Measurements from ENCODE around the gene CFLAR. TPM values are rescaled to one million over a fixed set of nuclear protein-coding genes. Genes with fewer than 3 reads are reported as not detected.
"Not testable (repeated sequence)": the region's sequence is repeated elsewhere in the genome, so short reads cannot be mapped to it uniquely, and the experiment has no call there.

CFLAR gene
- total RNA-seq, 1 experiment from 2014 or later: 13.6 TPM

GRCh38 chr2:201149821-201150165 is 33.8 kb downstream of the CFLAR start:
- DNase-seq: not testable (repeated sequence)

GRCh38 chr2:201150454-201151020 is 34.6 kb downstream of the CFLAR start:
- H3K4me3 ChIP-seq: no peak overlapping the region
- no peaks in the 10 kb centered on the region for H3K27me3 ChIP-seq
- H3K4me1 ChIP-seq: peaks cover 11% of the 10 kb centered on the region
- DNase-seq: no peak
- H3K9me3 ChIP-seq (replicated peaks): no peaks in the 10 kb centered on the region
- peak overlapping the region; percentile 67 for H3K27ac ChIP-seq
- no peaks in the 10 kb centered on the region for H3K36me3 ChIP-seq

More at GRCh38 chr2:201149821-201150165, 33.8 kb downstream of the CFLAR start:
- not testable (repeated sequence) for H3K4me3 ChIP-seq; H3K27ac ChIP-seq; H3K9me3 ChIP-seq (replicated peaks); H3K27me3 ChIP-seq; H3K36me3 ChIP-seq
- H3K4me1 ChIP-seq: peaks cover 11% of the 10 kb centered on the region

DNA sequence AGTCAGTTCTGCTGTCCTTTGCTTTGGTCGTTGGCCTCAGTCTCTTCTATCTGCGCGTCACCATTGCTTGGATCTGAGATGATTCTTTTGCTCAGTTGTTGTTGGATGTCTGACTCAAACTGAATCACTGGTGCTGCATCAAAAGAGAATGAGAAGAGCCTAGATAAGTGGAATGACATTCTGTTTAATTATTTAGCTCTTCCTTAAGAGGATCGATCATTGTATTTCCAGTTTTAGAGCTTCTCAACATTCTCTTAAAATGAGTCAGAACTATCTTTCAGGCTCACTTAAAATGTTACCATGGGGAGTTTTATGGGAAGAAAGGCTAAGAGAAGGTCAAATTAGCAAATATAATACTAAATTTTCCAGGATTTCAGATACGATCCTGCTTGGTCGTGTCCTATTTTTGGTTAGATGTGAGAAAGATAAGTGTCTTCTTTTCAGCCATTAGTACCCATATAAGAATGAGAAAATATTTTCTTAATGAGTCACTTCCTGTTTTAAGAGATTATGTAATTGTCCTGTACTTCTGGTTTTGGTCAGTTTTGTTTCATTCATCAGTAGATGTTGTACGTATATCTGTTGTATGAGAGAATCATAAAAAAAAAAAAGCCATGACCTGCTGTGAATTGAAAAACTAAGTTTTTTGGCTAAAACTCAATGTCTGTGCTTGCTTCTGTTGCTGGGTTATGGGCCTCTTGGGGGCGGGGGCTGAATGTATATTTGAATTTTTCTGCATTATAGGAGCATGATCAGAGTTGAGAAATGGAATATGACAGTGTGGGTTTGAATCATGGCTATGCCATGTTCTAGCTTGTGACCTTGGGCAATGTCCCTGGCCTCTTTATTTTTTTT is 35.4 kb downstream of the CFLAR start:
- DNase-seq: peak in 1 of 2 experiments; percentile 16
- H3K9me3 ChIP-seq (replicated peaks): no peaks in the 10 kb centered on the region
- H3K27ac ChIP-seq: peak overlapping the region; percentile 67
- peaks cover 11% of the 10 kb centered on the region for H3K4me1 ChIP-seq
- no peak overlapping the region for H3K4me3 ChIP-seq
- H3K27me3 ChIP-seq: no peaks in the 10 kb centered on the region
- H3K36me3 ChIP-seq: no peaks in the 10 kb centered on the region

GRCh38 chr2:201152517-201152916 is 36.6 kb downstream of the CFLAR start:
- H3K4me3 ChIP-seq: no peak overlapping the region
- no peaks in the 10 kb centered on the region for H3K36me3 ChIP-seq
- DNase-seq: no peak
- peaks cover 11% of the 10 kb centered on the region for H3K4me1 ChIP-seq
- H3K27ac ChIP-seq: no peak overlapping the region
- H3K9me3 ChIP-seq (replicated peaks): no peaks in the 10 kb centered on the region
- H3K27me3 ChIP-seq: no peaks in the 10 kb centered on the region

- Histone ChIP-seq H3K27ac (no peak overlapping the region), H3K4me1 (peaks cover 16% of the 10 kb centered on the region), H3K9me3 (replicated peaks) (no peaks in the 10 kb centered on the region), H3K27me3 (no peaks in the 10 kb centered on the region), H3K4me3 (no peak overlapping the region), H3K36me3 (no peaks in the 10 kb centered on the region)
- DNase-seq: no peak
These were observed 37.2 kb downstream of the CFLAR start for GRCh38 chr2:201152999-201153815.

DNA sequence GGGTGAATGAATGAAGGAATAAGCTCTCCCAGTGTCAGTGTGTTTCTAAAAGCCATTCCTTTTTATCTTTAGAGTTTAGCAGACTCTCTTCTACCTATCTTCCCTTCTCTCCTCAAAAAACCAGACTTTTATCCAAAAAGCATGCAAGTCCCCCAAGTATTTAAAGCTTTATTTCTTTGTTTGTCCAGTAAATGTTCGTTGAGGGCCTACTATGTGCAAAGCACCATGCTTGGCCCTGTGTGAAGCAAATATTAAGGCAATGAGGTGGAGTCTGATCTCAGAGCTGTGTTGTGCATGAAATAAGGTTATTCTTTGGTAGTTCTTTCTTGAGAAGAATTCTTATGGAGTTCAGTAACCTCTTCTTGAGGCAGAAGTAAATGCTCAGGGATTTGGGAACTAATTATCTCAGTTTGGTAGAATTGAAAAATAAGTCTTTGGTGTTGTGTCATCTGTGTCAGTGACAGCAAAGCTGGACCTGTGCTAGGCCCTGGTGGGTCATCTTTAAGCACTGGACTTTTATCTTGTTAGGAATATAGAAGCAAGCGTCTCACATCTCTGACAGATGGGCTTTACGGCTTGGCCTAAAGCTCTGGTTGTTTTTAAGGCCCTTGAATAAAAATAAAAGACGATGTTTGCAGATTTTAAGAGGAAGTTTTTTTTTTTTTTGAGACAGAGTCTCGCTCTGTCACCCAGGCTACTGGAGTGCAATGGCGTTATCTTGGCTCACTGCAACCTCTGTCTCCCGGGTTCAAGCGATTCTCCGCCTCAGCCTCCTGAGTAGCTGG is 38.8 kb downstream of the CFLAR start:
- H3K4me3 ChIP-seq: no peak overlapping the region
- H3K27me3 ChIP-seq: no peaks in the 10 kb centered on the region
- no peak overlapping the region for H3K27ac ChIP-seq
- H3K9me3 ChIP-seq (replicated peaks): no peaks in the 10 kb centered on the region
- peaks cover 17% of the 10 kb centered on the region for H3K4me1 ChIP-seq
- H3K36me3 ChIP-seq: no peaks in the 10 kb centered on the region
- no peak for DNase-seq

GRCh38 chr2:201156036-201156435 is 40.1 kb downstream of the CFLAR start:
- no peak overlapping the region for H3K4me3 ChIP-seq
- DNase-seq: no peak
- no peaks in the 10 kb centered on the region for H3K27me3 ChIP-seq
- peaks cover 10% of the 10 kb centered on the region for H3K4me1 ChIP-seq
- no peaks in the 10 kb centered on the region for H3K9me3 ChIP-seq (replicated peaks)
- H3K27ac ChIP-seq: no peak overlapping the region
- H3K36me3 ChIP-seq: no peaks in the 10 kb centered on the region

DNA sequence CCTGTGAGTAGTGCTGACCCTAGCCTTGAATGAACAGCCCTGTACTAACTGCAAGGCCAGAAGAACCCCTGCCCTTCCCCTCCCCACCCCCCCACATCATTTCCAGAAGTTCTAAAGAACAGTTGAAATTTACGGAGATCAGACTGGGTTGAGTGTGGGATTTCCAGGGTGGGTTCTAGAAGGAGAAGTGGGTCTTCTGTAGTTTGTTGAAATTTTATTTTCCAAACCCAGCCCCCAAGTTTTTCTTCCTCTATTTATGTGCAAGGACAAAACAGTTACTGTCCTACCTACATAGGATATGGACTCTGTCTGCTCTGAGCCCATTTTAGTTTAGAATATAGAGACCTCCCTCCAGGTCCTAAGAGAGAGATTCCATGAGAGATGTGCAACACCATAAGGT is 40.7 kb downstream of the CFLAR start:
- Histone ChIP-seq H3K4me1 (peaks cover 7% of the 10 kb centered on the region), H3K27me3 (no peaks in the 10 kb centered on the region), H3K4me3 (no peak overlapping the region), H3K27ac (no peak overlapping the region), H3K36me3 (no peaks in the 10 kb centered on the region), H3K9me3 (replicated peaks) (no peaks in the 10 kb centered on the region)
- no peak for DNase-seq

GRCh38 chr2:201157694-201158093 is 41.7 kb downstream of the CFLAR start:
- no peaks in the 10 kb centered on the region for H3K9me3 ChIP-seq (replicated peaks)
- no peaks in the 10 kb centered on the region for H3K36me3 ChIP-seq
- peaks cover 7% of the 10 kb centered on the region for H3K4me1 ChIP-seq
- DNase-seq: no peak
- no peaks in the 10 kb centered on the region for H3K27me3 ChIP-seq
- no peak overlapping the region for H3K4me3 ChIP-seq
- peak overlapping the region; percentile 44 for H3K27ac ChIP-seq

GRCh38 chr2:201158111-201158929 is 42.4 kb downstream of the CFLAR start:
- no peak overlapping the region for H3K4me3 ChIP-seq
- H3K36me3 ChIP-seq: no peaks in the 10 kb centered on the region
- H3K27me3 ChIP-seq: no peaks in the 10 kb centered on the region
- H3K27ac ChIP-seq: peak overlapping the region; percentile 44
- peaks cover 7% of the 10 kb centered on the region for H3K4me1 ChIP-seq
- H3K9me3 ChIP-seq (replicated peaks): no peaks in the 10 kb centered on the region
- peak; percentile 73 to 89 for DNase-seq

DNA sequence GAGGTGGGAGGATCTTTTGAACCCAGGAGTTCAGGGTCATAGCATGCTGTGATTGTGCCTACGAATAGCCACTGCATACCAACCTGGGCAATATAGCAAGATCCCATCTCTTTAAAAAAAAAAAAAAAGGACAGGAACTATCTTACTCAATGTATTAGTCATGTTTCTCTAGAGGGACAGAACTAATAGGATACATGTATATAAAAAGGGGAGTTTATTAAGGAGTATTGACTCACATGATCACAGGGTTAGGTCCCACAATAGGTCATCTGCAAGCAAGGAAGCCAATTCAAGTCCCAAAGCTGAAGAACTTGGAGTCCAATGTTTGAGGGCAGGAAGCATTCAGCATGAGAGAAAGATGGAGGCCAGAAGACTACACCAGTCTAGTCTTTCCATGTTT is 48.2 kb downstream of the CFLAR start:
- DNase-seq: no peak
- no peaks in the 10 kb centered on the region for H3K9me3 ChIP-seq (replicated peaks)
- H3K4me3 ChIP-seq: no peak overlapping the region
- no peak overlapping the region for H3K27ac ChIP-seq
- no peaks in the 10 kb centered on the region for H3K27me3 ChIP-seq
- no peaks in the 10 kb centered on the region for H3K4me1 ChIP-seq
- no peaks in the 10 kb centered on the region for H3K36me3 ChIP-seq

DNA sequence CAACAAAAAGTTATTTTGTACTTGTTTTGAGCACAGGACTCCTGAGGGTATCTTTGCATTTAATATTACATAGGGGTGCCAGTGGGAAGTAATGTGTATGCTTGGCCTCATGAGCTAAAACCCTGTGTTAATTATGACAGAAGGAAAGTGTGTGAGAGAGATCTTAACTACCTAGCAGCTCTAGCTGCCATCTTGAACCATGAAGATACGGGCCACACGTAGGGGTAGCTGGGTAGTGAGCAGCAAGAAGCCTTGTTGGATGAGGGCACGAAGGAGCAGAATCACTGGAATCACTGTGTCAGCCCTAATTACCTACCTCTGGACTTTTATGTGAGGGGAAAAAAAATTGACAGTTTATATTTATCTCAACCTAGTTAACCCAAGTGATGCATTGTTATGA is 51.6 kb downstream of the CFLAR start:
- DNase-seq: no peak
- H3K9me3 ChIP-seq (replicated peaks): no peaks in the 10 kb centered on the region
- H3K4me1 ChIP-seq: no peaks in the 10 kb centered on the region
- H3K27ac ChIP-seq: no peak overlapping the region
- no peak overlapping the region for H3K4me3 ChIP-seq
- no peaks in the 10 kb centered on the region for H3K36me3 ChIP-seq
- H3K27me3 ChIP-seq: no peaks in the 10 kb centered on the region

DNA sequence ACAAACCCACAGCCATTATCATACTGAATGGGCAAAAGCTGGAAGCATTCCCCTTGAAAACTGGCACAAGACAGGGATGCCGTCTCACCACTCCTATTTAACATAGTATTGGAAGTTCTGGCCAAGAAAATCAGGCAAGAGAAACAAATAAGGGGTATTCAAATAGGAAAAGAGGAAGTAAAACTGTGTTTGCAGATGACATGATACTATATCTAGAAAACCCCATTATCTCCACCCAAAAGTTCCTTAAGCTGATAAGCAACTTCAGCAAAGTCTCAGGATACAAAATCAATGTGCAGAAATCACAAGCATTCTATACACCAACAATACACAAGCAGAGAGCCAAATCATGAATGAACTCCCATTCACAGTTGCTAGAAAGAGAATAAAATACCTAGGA is 52.5 kb downstream of the CFLAR start:
- not testable (repeated sequence) for H3K9me3 ChIP-seq (replicated peaks); H3K4me1 ChIP-seq; H3K4me3 ChIP-seq; DNase-seq; H3K27ac ChIP-seq; H3K36me3 ChIP-seq; H3K27me3 ChIP-seq

GRCh38 chr2:201171259-201171814 is 55.4 kb downstream of the CFLAR start:
- H3K4me3 ChIP-seq: no peak overlapping the region
- H3K9me3 ChIP-seq (replicated peaks): no peaks in the 10 kb centered on the region
- H3K4me1 ChIP-seq: peaks cover under 1% of the 10 kb centered on the region; the same call in 1 of the 2 replicates
- H3K36me3 ChIP-seq: no peaks in the 10 kb centered on the region
- DNase-seq: no peak
- no peak overlapping the region for H3K27ac ChIP-seq
- H3K27me3 ChIP-seq: no peaks in the 10 kb centered on the region

Measured in SJCRH30 (cell line).